SHP77 treated with DMSO at 0.1 percent for 48 hours (cell line): ENCODE measurements around the gene VPS50.
"Not testable (repeated sequence)": the region's sequence is repeated elsewhere in the genome, so short reads cannot be mapped to it uniquely, and the experiment has no call there.

Experiments
- DNase-seq: peaks from one replicate; lab custom pipeline; 2025; lab: John Stamatoyannopoulos, UW

The VPS50 gene

GRCh38 chr7:93331706-93332105 lies 99.5 kb downstream of the VPS50 start:
- no peak for DNase-seq

- no peak for DNase-seq
Measured at GRCh38 chr7:93332172-93332571, 100.0 kb downstream of the VPS50 start.

GRCh38 chr7:93337052-93337451 lies 104.9 kb downstream of the VPS50 start:
- no peak for DNase-seq

- not testable (repeated sequence) for DNase-seq
Measured at GRCh38 chr7:93342178-93342577, 110.0 kb downstream of the VPS50 start.

GRCh38 chr7:93350338-93350737 lies 118.2 kb downstream of the VPS50 start:
- no peak for DNase-seq

GRCh38 chr7:93352881-93353280 lies 120.7 kb downstream of the VPS50 start:
- DNase-seq = no peak

GRCh38 chr7:93354815-93355214 lies 122.6 kb downstream of the VPS50 start:
- no peak for DNase-seq

- DNase-seq = no peak
Measured at GRCh38 chr7:93359520-93360198, 127.5 kb downstream of the VPS50 start.

GRCh38 chr7:93361853-93362252 lies 129.7 kb downstream of the VPS50 start:
- DNase-seq = no peak

GRCh38 chr7:93364806-93365205 lies 132.6 kb downstream of the VPS50 start:
- no peak for DNase-seq

GRCh38 chr7:93365341-93365740 lies 133.2 kb downstream of the VPS50 start:
- DNase-seq = no peak

GRCh38 chr7:93366816-93367215 lies 134.7 kb downstream of the VPS50 start:
- no peak for DNase-seq

GRCh38 chr7:93367254-93367653 lies 135.1 kb downstream of the VPS50 start:
- DNase-seq = no peak

GRCh38 chr7:93370937-93371336 lies 138.8 kb downstream of the VPS50 start:
- DNase-seq = not testable (repeated sequence)

GRCh38 chr7:93373537-93373936 lies 141.4 kb downstream of the VPS50 start:
- no peak for DNase-seq

- DNase-seq = peak; percentile 2
Measured at GRCh38 chr7:93374345-93374940, 142.3 kb downstream of the VPS50 start.

GRCh38 chr7:93375603-93376002 lies 143.4 kb downstream of the VPS50 start:
- no peak for DNase-seq

- DNase-seq = no peak
Measured at GRCh38 chr7:93378131-93378760, 146.1 kb downstream of the VPS50 start.

- DNase-seq = no peak
Measured at GRCh38 chr7:93382362-93382761, 150.2 kb downstream of the VPS50 start.

GRCh38 chr7:93390660-93391059 lies 158.5 kb downstream of the VPS50 start:
- no peak for DNase-seq

GRCh38 chr7:93392984-93393383 lies 160.8 kb downstream of the VPS50 start:
- DNase-seq = no peak

- DNase-seq = no peak
Measured at GRCh38 chr7:93399642-93400041, 167.5 kb downstream of the VPS50 start.

GRCh38 chr7:93402944-93403343 lies 170.8 kb downstream of the VPS50 start:
- DNase-seq = no peak
